CD8-positive, alpha-beta memory T cell (primary cell): ENCODE data around the gene STK4. TPM values are rescaled to one million over a fixed set of nuclear protein-coding genes. Genes with fewer than 3 reads are reported as not detected.
A peak's percentile ranks its signal among the peaks of the same experiment; 100 is the strongest.

Source experiments
- CTCF ChIA-PET: fragments of 350-600 bp; sonication (Branson Sonifier 250); formaldehyde crosslinking; loops from one replicate; lab custom pipeline; 2021; ENCODE audit warnings: antibody characterized with exemption; lab: Charles Lee
- POLR2A ChIA-PET: fragments of 350-600 bp; sonication (Branson Sonifier 250); formaldehyde crosslinking; loops from one replicate; lab custom pipeline; 2021; ENCODE audit warnings: antibody characterized with exemption; lab: Charles Lee
- DNase-seq, 5 donors: peaks; one replicate each; pipeline versions ENCODE4 v3.0.0 to v3.0.0-alpha.2; 2020 to 2022; ENCODE audit warnings: mixed read lengths in 1 of 5
- H3K27ac ChIP-seq: one replicate; pipeline ENCODE4 v1.7.0; 2013; ENCODE audit warnings: low read depth, mild to moderate bottlenecking, low read length, moderate library complexity
- H3K27me3 ChIP-seq: 2 replicates; pipeline ENCODE4 v1.7.0; 2013; ENCODE audit warnings: low read length, mild to moderate bottlenecking; ENCODE audit not compliant: insufficient read depth, poor library complexity, severe bottlenecking
- H3K36me3 ChIP-seq: 2 replicates; pipeline ENCODE4 v1.7.0; 2013; ENCODE audit warnings: mild to moderate bottlenecking, low read length, moderate library complexity; ENCODE audit not compliant: insufficient read depth
- H3K4me1 ChIP-seq: 2 replicates; pipeline ENCODE4 v1.7.0; 2013; ENCODE audit warnings: mild to moderate bottlenecking, low read length, moderate library complexity; ENCODE audit not compliant: insufficient read depth
- H3K4me3 ChIP-seq: 2 replicates; pipeline ENCODE4 v1.7.0; 2013; ENCODE audit warnings: mild to moderate bottlenecking, low read length
- H3K9me3 ChIP-seq: 2 replicates; pipeline ENCODE4 v1.7.0; 2013; ENCODE audit warnings: mild to moderate bottlenecking, low read length
- H3K27ac Mint-ChIP-seq, 8 donors: one replicate each; pipeline ENCODE4 v1.8.0; 2020 to 2021; ENCODE audit warnings: mixed read lengths in 8 of 8, mild to moderate bottlenecking in 6 of 8, inconsistent platforms in 3 of 8, moderate library complexity in 3 of 8
- H3K27me3 Mint-ChIP-seq, 2 donors: one replicate each; pipeline ENCODE4 v1.8.0; 2020 to 2021; ENCODE audit warnings: mixed read lengths in 2 of 2, mild to moderate bottlenecking in 1 of 2, moderate library complexity in 1 of 2
- H3K36me3 Mint-ChIP-seq, 3 donors: one replicate each; pipeline ENCODE4 v1.8.0; 2020 to 2021; ENCODE audit warnings: mixed read lengths in 3 of 3, inconsistent platforms in 1 of 3, mild to moderate bottlenecking in 1 of 3
- H3K4me1 Mint-ChIP-seq, 3 donors: one replicate each; pipeline ENCODE4 v1.8.0; 2020 to 2021; ENCODE audit warnings: mixed read lengths in 3 of 3, inconsistent platforms in 1 of 3, mild to moderate bottlenecking in 1 of 3
- H3K4me3 Mint-ChIP-seq, 7 donors: one replicate each; pipeline ENCODE4 v1.8.0; 2020 to 2021; ENCODE audit warnings: mixed read lengths in 7 of 7, mild to moderate bottlenecking in 6 of 7, moderate library complexity in 4 of 7, inconsistent platforms in 2 of 7
- H3K9me3 Mint-ChIP-seq, 5 donors: one replicate each; pipeline ENCODE4 v1.8.0; 2020 to 2022; ENCODE audit warnings: mixed read lengths in 5 of 5, mild to moderate bottlenecking in 3 of 5, moderate library complexity in 2 of 5, inconsistent platforms in 1 of 5
- polyA plus RNA-seq: library from polyadenylated mRNA; unstranded; fragments of 300-500 nt; fragmentation: Illumina TruSeq; gene quantifications from one replicate; pipeline ENCODE4 v1.2.3, GENCODE V29; 2021
- total RNA-seq, 2 experiments: library from RNA; stranded (reverse); gene quantifications; one replicate each; pipeline ENCODE4 v1.2.3, GENCODE V29; 2021

The STK4 gene
- total and polyA plus RNA-seq, 3 experiments from 2014 or later, result 192 to 210 (median 200) TPM

- Histone ChIP-seq H3K36me3 (peaks cover 33% of the 10 kb centered on the region), H3K4me1 (no peaks in the 10 kb centered on the region), H3K9me3 (no peaks in the 10 kb centered on the region), H3K4me3 (no peak overlapping the region), H3K27me3 (no peaks in the 10 kb centered on the region), H3K27ac (no peak overlapping the region)
- no peak overlapping the region for H3K4me3 Mint-ChIP-seq
- no peak for DNase-seq
- no peaks in the 10 kb centered on the region for H3K27me3 Mint-ChIP-seq
- ChIA-PET POLR2A (interaction anchor here (1.6 kb wide), 1 partner anchor 25 kb away, joined by 4 read pairs; no protein-coding TSS in a partner anchor), CTCF (no interaction called here)
- peaks cover 0 to 4% (median 0%) of the 10 kb centered on the region in 3 donors for H3K4me1 Mint-ChIP-seq
- H3K9me3 Mint-ChIP-seq, result no peaks in the 10 kb centered on the region
- H3K36me3 Mint-ChIP-seq, result peaks cover 11 to 94% (median 34%) of the 10 kb centered on the region in 3 donors
- peak overlapping the region in 5 of 8 donors; percentile 5 to 92 (median 47) for H3K27ac Mint-ChIP-seq
Observed at GRCh38 chr20:44942264-44942973, 23.9 kb upstream of the STK4 start.

- DNase-seq, result no peak
- ChIA-PET CTCF (no interaction called here), POLR2A (interaction anchor here (1.6 kb wide), 1 partner anchor 23 kb away, joined by 4 read pairs; no protein-coding TSS in a partner anchor)
- Mint-ChIP-seq H3K4me1 (peaks cover 0 to 4% (median 0%) of the 10 kb centered on the region in 3 donors), H3K27ac (peak overlapping the region in 3 of 8 donors; percentile 17 to 57 (median 50)), H3K36me3 (peaks cover 11 to 94% (median 31%) of the 10 kb centered on the region in 3 donors), H3K9me3 (no peaks in the 10 kb centered on the region), H3K27me3 (no peaks in the 10 kb centered on the region), H3K4me3 (no peak overlapping the region)
- no peak overlapping the region for H3K4me3 ChIP-seq
- no peaks in the 10 kb centered on the region for H3K27me3 ChIP-seq
- no peak overlapping the region for H3K27ac ChIP-seq
- no peaks in the 10 kb centered on the region for H3K4me1 ChIP-seq
- H3K9me3 ChIP-seq, result no peaks in the 10 kb centered on the region
- peaks cover 44% of the 10 kb centered on the region for H3K36me3 ChIP-seq
Observed at GRCh38 chr20:44943828-44944227, 22.5 kb upstream of the STK4 start.

- Mint-ChIP-seq H3K36me3 (peaks cover 11 to 95% (median 34%) of the 10 kb centered on the region in 3 donors), H3K9me3 (no peaks in the 10 kb centered on the region), H3K27ac (peak overlapping the region in 1 of 8 donors; percentile 53)
Observed at GRCh38 chr20:44945261-44945660, 21.1 kb upstream of the STK4 start.

GRCh38 chr20:44946271-44946852, 19.9 kb upstream of the STK4 start:
- Mint-ChIP-seq H3K36me3 (peaks cover 6 to 96% (median 30%) of the 10 kb centered on the region in 3 donors), H3K27ac (peak overlapping the region in 3 of 8 donors; percentile 18 to 56 (median 35)), H3K9me3 (no peaks in the 10 kb centered on the region), H3K4me1 (peaks cover 3 to 4% (median 4%) of the 10 kb centered on the region in 3 donors), H3K27me3 (no peaks in the 10 kb centered on the region), H3K4me3 (no peak overlapping the region)
- Histone ChIP-seq H3K9me3 (no peaks in the 10 kb centered on the region), H3K4me3 (no peak overlapping the region), H3K4me1 (no peaks in the 10 kb centered on the region), H3K36me3 (peaks cover 61% of the 10 kb centered on the region), H3K27ac (no peak overlapping the region), H3K27me3 (no peaks in the 10 kb centered on the region)
- DNase-seq, result no peak
- ChIA-PET CTCF (no interaction called here), POLR2A (no interaction called here)

More at GRCh38 chr20:44945261-44945660, 21.1 kb upstream of the STK4 start:
- Mint-ChIP-seq H3K4me3 (no peak overlapping the region), H3K4me1 (peaks cover 3 to 4% (median 3%) of the 10 kb centered on the region in 3 donors), H3K27me3 (no peaks in the 10 kb centered on the region)
- H3K27ac ChIP-seq, result no peak overlapping the region
- H3K9me3 ChIP-seq, result no peaks in the 10 kb centered on the region
- POLR2A ChIA-PET, result no interaction called here
- H3K27me3 ChIP-seq, result no peaks in the 10 kb centered on the region
- peaks cover 50% of the 10 kb centered on the region for H3K36me3 ChIP-seq
- CTCF ChIA-PET, result no interaction called here
- H3K4me1 ChIP-seq, result no peaks in the 10 kb centered on the region
- no peak for DNase-seq
- no peak overlapping the region for H3K4me3 ChIP-seq

- Histone ChIP-seq H3K27ac (no peak overlapping the region), H3K9me3 (no peaks in the 10 kb centered on the region), H3K27me3 (no peaks in the 10 kb centered on the region), H3K4me3 (no peak overlapping the region), H3K4me1 (no peaks in the 10 kb centered on the region), H3K36me3 (peaks cover 62% of the 10 kb centered on the region)
- Mint-ChIP-seq H3K9me3 (no peaks in the 10 kb centered on the region), H3K4me3 (no peak overlapping the region), H3K36me3 (peaks cover 6 to 96% (median 23%) of the 10 kb centered on the region in 3 donors), H3K4me1 (peaks cover 10 to 12% (median 12%) of the 10 kb centered on the region in 3 donors), H3K27me3 (no peaks in the 10 kb centered on the region), H3K27ac (peak overlapping the region in 1 of 8 donors; percentile 79)
- DNase-seq, result no peak
- ChIA-PET CTCF (no interaction called here), POLR2A (no interaction called here)
Observed at GRCh38 chr20:44948107-44948506, 18.2 kb upstream of the STK4 start.

- Histone ChIP-seq H3K27ac (no peak overlapping the region), H3K4me1 (no peaks in the 10 kb centered on the region), H3K4me3 (no peak overlapping the region), H3K36me3 (peaks cover 62% of the 10 kb centered on the region), H3K27me3 (no peaks in the 10 kb centered on the region), H3K9me3 (no peaks in the 10 kb centered on the region)
- Mint-ChIP-seq H3K27me3 (no peaks in the 10 kb centered on the region), H3K4me3 (no peak overlapping the region), H3K9me3 (no peaks in the 10 kb centered on the region), H3K27ac (peak overlapping the region in 1 of 8 donors; percentile 79), H3K36me3 (peaks cover 6 to 96% (median 26%) of the 10 kb centered on the region in 3 donors), H3K4me1 (peaks cover 14 to 16% (median 16%) of the 10 kb centered on the region in 3 donors)
- POLR2A ChIA-PET, result no interaction called here
- CTCF ChIA-PET, result no interaction called here
- no peak for DNase-seq
Observed at GRCh38 chr20:44948513-44948912, 17.8 kb upstream of the STK4 start.

GRCh38 chr20:44950368-44950767, 15.9 kb upstream of the STK4 start:
- no peaks in the 10 kb centered on the region for H3K9me3 ChIP-seq
- H3K4me3 Mint-ChIP-seq, result no peak overlapping the region
- POLR2A ChIA-PET, result no interaction called here
- H3K36me3 ChIP-seq, result peaks cover 71% of the 10 kb centered on the region
- no peak overlapping the region for H3K27ac ChIP-seq
- no peaks in the 10 kb centered on the region for H3K9me3 Mint-ChIP-seq
- CTCF ChIA-PET, result interaction anchor here (1.6 kb wide), 1 partner anchor 10 kb away, joined by 5 read pairs; the partner anchor contains the start of gene TOMM34
- no peaks in the 10 kb centered on the region for H3K27me3 ChIP-seq
- H3K36me3 Mint-ChIP-seq, result peaks cover 0 to 97% (median 33%) of the 10 kb centered on the region in 3 donors
- H3K4me1 ChIP-seq, result no peaks in the 10 kb centered on the region
- peak overlapping the region in 6 of 8 donors; percentile 23 to 55 (median 30) for H3K27ac Mint-ChIP-seq
- peaks cover 16 to 23% (median 17%) of the 10 kb centered on the region in 3 donors for H3K4me1 Mint-ChIP-seq
- no peaks in the 10 kb centered on the region for H3K27me3 Mint-ChIP-seq
- no peak for DNase-seq
- H3K4me3 ChIP-seq, result no peak overlapping the region

GRCh38 chr20:44952731-44953130, 13.6 kb upstream of the STK4 start:
- H3K9me3 Mint-ChIP-seq, result no peaks in the 10 kb centered on the region
- CTCF ChIA-PET, result no interaction called here
- H3K4me1 Mint-ChIP-seq, result peaks cover 20 to 30% (median 27%) of the 10 kb centered on the region in 3 donors
- H3K27me3 Mint-ChIP-seq, result no peaks in the 10 kb centered on the region
- POLR2A ChIA-PET, result no interaction called here
- no peaks in the 10 kb centered on the region for H3K9me3 ChIP-seq
- no peak overlapping the region for H3K27ac ChIP-seq
- no peak for DNase-seq
- H3K4me3 ChIP-seq, result no peak overlapping the region
- peaks cover 0 to 92% (median 33%) of the 10 kb centered on the region in 3 donors for H3K36me3 Mint-ChIP-seq
- no peaks in the 10 kb centered on the region for H3K4me1 ChIP-seq
- peak overlapping the region in 6 of 8 donors; percentile 57 to 84 (median 76) for H3K27ac Mint-ChIP-seq
- H3K36me3 ChIP-seq, result peaks cover 81% of the 10 kb centered on the region
- no peak overlapping the region for H3K4me3 Mint-ChIP-seq
- no peaks in the 10 kb centered on the region for H3K27me3 ChIP-seq
